GM21576 (cell line): Measurements from ENCODE around the gene COPZ1.
"Not testable (repeated sequence)": the region's sequence is repeated elsewhere in the genome, so short reads cannot be mapped to it uniquely, and the experiment has no call there.

Source experiments
- ATAC-seq: cut with Tn5 transposase; IDR thresholded peaks from one replicate; pipeline ENCODE4 v1.9.1; 2021; ENCODE audit warnings: mild to moderate bottlenecking, moderate library complexity; ENCODE audit not compliant: unreplicated experiment

The COPZ1 gene

DNA sequence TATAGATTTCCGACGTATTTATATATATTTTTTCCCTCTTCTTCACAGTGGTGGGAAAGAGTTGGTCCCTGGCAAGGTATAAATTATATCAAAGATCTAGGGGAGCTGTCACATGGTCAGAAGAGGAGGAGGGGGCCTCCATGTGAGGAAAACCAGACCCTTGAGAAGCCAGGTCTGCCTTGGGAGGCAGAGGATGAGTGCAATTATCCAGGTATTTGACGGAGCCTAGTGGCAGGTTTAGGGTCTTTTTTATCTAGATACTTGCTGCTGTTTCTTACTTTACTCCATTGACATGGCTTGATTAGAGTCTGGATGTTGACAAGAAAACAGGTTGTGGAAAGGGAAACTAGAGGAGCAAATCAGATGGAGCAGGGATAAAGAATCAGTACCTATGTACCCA, 5.5 kb downstream of the COPZ1 start:
- no peak for ATAC-seq

- no peak for ATAC-seq
These were observed 6.5 kb downstream of the COPZ1 start for GRCh38 chr12:54331461-54331860.

DNA sequence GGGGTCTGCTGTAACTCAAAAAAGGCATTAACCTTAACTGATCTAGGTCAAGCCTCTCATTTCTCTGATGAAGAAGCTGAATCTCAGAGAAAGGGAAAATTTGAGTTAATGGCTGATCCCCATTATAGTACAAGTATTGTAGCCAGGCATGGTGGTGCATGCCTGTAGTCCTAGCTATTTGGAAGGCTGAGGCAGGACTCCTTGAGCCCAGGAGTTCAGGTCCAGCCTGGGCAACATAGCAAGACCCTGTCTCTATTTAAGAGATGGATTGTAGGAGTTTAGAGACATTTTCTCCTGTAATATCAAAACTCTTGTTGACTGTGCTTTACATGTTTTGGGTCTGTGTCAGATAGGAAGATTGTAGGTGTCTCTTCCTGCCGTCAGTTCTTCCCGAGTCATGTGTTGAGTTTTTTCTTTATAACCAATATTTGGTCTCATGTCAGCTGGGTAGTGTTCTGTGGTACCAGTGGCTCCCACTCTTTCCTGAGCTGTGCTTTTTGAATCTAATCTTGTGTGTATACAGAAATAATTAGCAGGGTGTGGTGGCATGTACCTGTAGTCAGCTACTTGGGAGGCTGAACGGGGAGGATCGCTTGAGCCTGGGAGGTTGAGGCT, 8.6 kb downstream of the COPZ1 start:
- ATAC-seq = no peak

- ATAC-seq = no peak
These were observed 12.4 kb downstream of the COPZ1 start for GRCh38 chr12:54337280-54337842.

- no peak for ATAC-seq
These were observed 13.1 kb downstream of the COPZ1 start for GRCh38 chr12:54337854-54338650.

DNA sequence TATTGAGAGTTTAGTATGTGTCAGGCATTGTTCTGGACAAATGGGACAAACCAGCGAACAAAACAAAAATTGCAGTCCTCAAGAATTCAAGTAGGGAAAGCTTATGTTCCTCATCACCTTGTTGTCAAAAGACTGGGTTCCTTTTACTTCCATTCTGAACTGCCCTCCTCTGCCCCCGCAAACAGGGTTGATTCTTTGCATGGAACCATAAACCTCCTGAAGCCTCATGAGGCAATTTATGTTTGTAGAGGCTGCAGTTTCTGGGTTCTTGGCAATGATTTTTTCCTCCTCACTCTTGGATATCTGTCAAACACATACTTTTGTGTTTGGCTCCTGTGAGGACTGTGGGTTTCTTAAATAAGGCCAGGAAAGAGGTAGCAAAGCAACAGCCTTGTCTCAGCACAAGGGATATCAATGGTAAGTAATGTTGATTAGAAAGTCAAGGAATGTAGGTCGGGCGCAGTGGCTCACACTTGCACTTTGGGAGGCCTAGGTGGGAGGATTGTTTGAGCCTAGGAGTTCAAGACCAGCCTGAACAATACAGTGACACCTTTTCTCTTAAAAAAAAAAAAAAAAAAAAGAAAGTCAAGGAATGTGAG, 13.9 kb downstream of the COPZ1 start:
- ATAC-seq = no peak

GRCh38 chr12:54340846-54341245, 15.9 kb downstream of the COPZ1 start:
- no peak for ATAC-seq

GRCh38 chr12:54341378-54342300, 16.7 kb downstream of the COPZ1 start:
- ATAC-seq = no peak

- ATAC-seq = no peak
These were observed 24.1 kb downstream of the COPZ1 start for GRCh38 chr12:54349036-54349435.

DNA sequence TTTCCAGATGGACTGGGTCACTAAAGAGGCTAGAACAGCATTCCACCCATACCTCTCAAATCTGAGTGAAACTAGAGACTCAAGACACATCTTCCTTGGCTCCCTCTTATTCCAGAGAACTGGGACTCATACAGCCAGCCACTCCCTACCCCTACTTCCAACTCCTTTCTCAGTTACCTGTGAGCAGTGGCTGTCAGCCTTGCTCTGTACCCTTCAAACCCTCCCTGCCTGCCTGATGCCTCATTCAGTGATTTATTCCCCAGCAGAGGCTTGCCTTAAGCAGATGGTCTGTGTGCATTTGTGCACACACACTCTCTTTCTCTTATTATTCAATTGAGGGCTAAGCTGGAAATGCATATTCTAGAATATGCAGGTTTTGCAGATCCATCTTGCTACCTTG, 24.7 kb downstream of the COPZ1 start:
- no peak for ATAC-seq

DNA sequence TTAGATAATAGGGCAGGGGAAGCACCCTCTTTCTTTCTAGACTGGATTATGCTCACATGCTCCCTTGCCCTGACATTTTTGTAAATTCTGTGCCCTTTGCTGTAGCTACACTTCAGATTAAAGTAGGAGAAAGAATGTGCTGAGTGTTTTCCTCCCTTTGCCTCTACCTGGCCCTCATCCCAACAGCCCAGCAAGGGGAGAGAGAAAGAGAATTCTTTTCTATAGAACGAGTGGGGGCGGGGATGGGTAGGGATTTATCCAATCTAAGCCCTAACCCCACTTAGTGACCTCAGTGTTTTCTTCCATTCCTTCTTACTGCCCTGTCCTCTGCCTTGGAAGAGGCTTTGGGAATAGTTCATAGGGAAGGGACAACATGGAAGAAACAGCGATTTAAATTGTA, 25.8 kb downstream of the COPZ1 start:
- no peak for ATAC-seq

DNA sequence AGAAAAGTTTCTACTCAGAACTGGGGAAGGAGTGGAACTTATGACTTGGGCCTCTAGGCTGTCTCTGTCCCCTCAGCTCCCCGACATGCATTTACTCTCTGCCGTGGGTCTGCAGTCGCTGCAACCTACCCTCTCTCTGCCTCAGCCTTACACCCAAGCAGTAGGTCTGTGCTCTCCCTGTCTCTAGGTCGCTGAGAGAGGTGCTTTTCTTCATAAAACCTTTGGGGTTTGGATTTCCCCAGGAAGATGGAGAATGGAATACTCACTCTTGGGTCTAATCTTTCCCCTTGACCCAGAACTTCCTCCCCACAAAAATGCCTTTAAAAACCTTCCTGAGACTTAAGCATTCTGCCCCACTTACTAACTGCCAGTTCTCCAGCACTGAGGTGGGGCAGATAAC, 26.4 kb downstream of the COPZ1 start:
- ATAC-seq = no peak

DNA sequence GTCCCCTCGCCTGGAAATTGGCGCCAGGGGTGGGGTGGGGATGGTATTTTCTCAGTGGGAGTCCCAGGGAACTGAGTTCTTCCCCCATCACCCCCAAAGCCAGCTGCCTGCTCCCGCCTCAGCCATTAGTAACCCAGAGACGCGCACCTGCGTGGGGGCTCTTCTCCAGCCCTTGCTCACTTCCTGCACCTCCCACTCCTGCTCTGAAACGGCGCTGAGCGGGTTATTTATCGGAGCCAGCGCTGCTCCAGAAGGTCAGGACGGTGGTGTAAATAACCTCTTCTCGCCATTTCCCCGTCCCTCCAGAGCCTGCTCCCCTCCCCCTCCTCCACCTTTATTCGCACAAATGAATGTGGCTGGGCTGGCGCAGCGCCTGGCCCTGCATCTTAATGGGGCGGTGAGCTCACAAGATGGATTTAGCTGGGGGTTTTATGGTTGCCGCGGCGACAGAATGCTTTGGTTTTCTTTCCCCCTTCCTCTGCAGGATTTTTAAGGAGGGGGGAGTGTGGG, 27.1 kb downstream of the COPZ1 start:
- no peak for ATAC-seq

DNA sequence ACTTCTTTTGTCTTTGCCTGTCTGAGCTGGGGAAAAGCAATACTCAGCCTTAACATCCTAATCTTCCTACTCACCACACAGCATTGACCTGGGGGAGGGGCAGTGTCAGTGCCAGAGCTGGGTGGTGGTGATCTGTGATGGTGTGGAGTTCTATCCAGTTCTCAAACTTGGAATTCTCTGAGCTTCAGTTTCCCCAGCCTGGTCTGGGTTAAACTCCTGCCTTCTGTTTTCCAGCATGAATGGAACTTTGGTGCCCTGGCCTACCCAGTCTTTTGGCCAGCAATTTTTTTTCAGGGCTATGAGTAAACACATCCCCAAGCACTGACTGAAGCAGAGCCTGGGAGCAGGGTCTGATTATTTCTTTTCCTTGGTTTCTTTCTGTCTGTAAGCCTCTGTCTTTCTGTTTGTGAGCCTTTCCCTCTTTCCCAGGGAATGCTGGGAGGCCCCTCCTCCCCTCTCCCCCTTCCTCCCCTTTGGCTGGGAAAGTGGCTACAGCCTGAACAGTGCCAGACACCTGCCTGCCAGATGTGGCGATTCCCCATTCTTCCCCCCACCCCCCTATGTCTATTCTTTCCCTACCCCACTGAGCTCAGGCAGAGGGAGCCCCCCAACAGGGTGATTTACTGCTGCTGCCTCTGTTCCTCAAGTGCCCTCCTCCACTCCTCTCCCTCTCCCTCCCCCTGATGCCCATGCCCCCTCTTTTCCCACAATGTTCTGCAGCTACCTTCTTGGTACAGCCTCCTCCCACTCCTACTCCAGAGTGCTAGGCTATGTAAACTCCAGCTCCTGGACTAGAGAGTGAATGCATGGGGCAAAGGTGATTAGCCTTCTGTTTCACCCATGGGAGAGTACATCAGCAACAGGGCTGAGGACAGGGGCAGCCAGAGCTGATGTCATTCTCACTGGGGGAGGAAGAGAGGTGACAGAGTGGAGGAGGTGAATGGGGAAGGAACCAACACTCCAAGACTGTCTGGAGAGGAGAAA, 28.3 kb downstream of the COPZ1 start:
- ATAC-seq = no peak

GRCh38 chr12:54354271-54354670, 29.3 kb downstream of the COPZ1 start:
- ATAC-seq = not testable (repeated sequence)

DNA sequence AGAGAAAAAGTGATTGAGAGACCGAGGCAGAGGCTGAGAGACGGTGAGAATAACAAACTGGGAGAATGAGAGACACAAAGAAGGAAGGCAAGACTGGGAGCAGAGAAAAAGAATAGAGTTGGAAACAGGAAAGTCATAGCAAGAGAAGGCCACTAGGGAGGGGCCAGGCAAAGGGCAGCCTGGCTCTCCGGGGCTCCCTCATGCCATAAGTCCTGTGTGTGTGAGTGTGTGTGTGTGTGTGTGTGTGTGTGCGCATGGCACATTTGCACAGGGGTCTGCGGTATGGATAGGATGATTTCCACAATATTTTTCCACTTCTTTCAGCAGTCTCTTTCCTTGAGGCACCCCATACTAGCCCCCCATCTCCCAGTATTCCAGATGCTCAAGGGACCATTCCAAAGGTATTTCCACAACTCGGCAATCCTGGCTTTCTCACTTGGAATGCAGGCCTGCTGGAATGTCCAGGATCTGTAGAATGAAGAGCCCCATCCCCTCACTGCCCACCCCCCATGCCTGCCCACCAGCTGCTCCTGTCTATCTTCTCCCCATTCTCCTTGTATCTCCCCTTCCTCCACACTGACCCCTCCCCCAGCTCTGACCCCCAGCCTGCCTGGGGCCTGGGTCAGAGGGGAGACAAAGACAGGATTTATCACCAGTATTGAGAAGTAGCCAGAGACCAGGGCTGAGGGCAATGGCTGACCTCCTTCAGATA, 30.3 kb downstream of the COPZ1 start:
- ATAC-seq = no peak

DNA sequence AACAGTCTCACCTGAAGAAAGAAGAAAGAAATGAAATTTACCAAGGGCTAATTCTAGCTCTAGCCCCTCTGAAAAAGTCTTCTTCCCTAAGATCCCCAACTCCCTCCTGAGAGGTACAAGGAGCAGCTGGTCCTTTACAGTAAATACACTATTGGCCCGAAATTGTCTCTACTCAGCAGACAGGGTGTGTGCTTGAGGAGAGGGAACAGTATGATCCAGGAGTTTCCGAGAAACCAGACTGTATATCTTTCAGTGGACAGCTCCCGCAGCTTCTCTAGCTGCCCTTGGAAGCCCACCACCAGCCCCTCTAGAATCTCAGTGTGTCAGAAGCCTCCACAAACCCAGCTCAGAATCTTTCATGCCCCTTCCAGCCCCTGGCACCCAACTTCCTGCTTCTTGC, 31.3 kb downstream of the COPZ1 start:
- ATAC-seq = no peak

- no peak for ATAC-seq
These were observed 32.0 kb downstream of the COPZ1 start for GRCh38 chr12:54356951-54357356.
